GM12891 (cell line): ENCODE data around the gene USP1. TPM values are rescaled to one million over a fixed set of nuclear protein-coding genes. Genes with fewer than 3 reads are reported as not detected.

ENCODE experiments used
- DNase-seq: peaks from one replicate; pipeline ENCODE4 v3.0.0; 2011; ENCODE audit warnings: low spot score; ENCODE audit not compliant: insufficient read length
- FAIRE-seq: peaks from 2 replicates; lab custom pipeline; 2011; peaks lifted over from hg19 to GRCh38; lab: Jason Lieb, UNC
- PAX5 ChIP-seq: IDR thresholded peaks from 2 replicates; pipeline ENCODE4 v1.6.1; 2011; ENCODE audit warnings: low read length, moderate library complexity, mild to moderate bottlenecking; ENCODE audit not compliant: insufficient read depth, severe bottlenecking
- POLR2A ChIP-seq: IDR thresholded peaks from 2 replicates; pipeline ENCODE4 v1.6.1; 2011; ENCODE audit warnings: low read depth, low read length, control low read depth
- POLR2AphosphoS5 ChIP-seq: IDR thresholded peaks from 2 replicates; pipeline ENCODE4 v1.6.1; 2011; ENCODE audit warnings: low read depth, low read length, control low read depth
- POU2F2 ChIP-seq: IDR thresholded peaks from 2 replicates; pipeline ENCODE4 v1.6.1; 2011; ENCODE audit warnings: low read depth, mild to moderate bottlenecking, control low read depth, low read length, moderate library complexity
- SPI1 ChIP-seq: IDR thresholded peaks from 2 replicates; pipeline ENCODE4 v1.6.1; 2011; ENCODE audit warnings: low read depth, low read length, control low read depth
- TAF1 ChIP-seq: IDR thresholded peaks from 2 replicates; pipeline ENCODE4 v1.6.1; 2011; ENCODE audit warnings: low read depth, low read length, control low read depth
- polyA plus RNA-seq: library from polyadenylated mRNA; unstranded; fragments of >200 nt; gene quantifications from one replicate; pipeline ENCODE4 v1.2.1, GENCODE V29; 2012; ENCODE audit warnings: low read depth, missing spikeins, inconsistent platforms; ENCODE audit not compliant: missing spikeins

USP1 gene, protein sequence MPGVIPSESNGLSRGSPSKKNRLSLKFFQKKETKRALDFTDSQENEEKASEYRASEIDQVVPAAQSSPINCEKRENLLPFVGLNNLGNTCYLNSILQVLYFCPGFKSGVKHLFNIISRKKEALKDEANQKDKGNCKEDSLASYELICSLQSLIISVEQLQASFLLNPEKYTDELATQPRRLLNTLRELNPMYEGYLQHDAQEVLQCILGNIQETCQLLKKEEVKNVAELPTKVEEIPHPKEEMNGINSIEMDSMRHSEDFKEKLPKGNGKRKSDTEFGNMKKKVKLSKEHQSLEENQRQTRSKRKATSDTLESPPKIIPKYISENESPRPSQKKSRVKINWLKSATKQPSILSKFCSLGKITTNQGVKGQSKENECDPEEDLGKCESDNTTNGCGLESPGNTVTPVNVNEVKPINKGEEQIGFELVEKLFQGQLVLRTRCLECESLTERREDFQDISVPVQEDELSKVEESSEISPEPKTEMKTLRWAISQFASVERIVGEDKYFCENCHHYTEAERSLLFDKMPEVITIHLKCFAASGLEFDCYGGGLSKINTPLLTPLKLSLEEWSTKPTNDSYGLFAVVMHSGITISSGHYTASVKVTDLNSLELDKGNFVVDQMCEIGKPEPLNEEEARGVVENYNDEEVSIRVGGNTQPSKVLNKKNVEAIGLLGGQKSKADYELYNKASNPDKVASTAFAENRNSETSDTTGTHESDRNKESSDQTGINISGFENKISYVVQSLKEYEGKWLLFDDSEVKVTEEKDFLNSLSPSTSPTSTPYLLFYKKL
- 21.5 TPM for polyA plus RNA-seq

DNA sequence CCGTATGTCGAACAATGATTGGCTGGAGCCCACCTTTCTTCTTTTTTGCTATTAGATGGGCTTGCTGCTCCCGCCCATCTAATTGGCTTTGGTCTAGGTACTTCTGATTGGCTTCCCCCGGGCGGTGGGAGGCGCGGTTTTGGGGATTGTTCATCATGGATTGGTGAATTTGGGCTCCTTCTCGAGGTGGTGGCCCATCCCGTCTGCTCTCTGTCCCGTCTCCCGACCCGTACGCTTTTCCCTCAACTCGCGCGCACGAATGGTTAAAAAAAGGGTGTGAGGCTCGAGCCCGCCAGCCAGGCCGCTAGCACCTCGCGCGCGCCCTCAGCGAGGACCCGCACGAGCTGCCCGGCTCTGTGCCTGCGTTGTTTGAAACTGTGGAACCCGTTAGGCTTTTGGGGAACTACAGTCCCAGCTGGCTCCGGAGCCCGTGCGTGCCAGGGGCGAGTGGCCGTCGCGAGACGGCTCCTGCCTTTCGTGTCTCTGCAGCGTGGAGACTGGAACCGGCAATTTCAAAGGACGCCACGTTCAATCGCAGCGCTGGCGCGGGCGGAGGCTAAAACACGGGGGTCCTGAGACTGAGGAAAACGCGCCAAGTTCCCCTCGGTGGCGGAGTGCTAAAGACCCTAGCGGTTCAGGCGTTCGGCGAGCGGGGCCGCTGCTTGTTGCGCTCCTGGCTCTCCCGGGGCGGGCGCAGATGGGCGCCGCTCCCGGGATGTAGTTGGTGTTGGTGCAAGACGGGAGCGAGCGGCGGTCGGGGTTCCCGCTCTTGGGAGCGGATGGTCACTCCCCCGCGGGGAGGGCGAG lies at the start of gene USP1:
Gene USP1, plus strand, starts transcription at position 584 of the 807 bp plus-strand sequence. CDS start 2,819 bp downstream, outside the sequence.
- FAIRE-seq = peak; percentile 96

DNA sequence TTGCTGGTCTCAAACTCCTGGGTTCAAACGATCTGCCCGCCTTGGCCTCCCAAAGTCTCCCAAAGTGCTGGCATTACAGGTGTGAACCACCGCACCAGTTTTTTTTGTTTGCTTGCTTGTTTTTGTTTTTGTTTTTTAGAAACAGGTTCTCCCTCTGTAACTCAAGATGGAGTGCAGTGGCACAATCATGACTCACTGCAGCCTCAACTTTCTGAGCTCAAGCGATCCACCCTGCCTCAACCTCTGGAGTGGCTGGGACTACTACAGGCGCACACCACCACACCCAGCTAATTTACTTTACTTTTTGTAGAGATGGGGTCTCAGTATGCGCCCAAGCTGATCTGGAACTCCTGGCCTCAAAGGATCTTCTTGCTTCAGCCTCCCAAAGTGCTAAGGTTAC lies 47.3 kb upstream of the USP1 start:
- TF ChIP-seq POU2F2 = no peak
- no peak for TF ChIP-seq POLR2AphosphoS5
- TF ChIP-seq POLR2A = no peak
- no peak for TF ChIP-seq TAF1
- no peak for TF ChIP-seq SPI1
- DNase-seq = no peak
- FAIRE-seq = no peak

More for the DNA sequence above, at the start of gene USP1:
- peak; percentile 69 for DNase-seq
- no peak for TF ChIP-seq PAX5
- peak; percentile 77; the same call in 1 of the 2 replicates for TF ChIP-seq POLR2AphosphoS5
- no peak for TF ChIP-seq POU2F2
- 0 out of 2 replicates have a peak, but pooled peaks have one; percentile 50 for TF ChIP-seq TAF1
- peak; percentile 73 for TF ChIP-seq POLR2A
- TF ChIP-seq SPI1 = 0 out of 2 replicates have a peak, but pooled peaks have one; percentile 4

DNA sequence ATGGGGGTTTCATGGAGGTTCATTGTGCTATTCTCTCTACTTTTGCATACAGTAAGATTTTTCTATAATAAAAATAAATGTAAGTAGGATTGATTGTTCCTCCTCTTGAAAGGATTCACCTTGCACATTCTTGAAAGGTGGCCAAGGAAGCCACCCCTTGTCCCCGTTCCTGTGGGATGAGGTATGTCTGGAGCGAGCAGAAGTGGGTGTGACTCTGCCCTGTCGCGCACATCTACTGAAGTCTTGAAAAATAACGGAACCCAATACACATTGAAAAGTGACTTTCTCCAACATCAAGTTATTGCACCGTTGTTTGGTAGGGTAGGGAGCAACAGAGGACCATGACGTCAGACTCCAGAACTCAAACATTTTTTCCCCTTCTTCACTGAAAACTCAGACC lies 46.8 kb upstream of the USP1 start:
- DNase-seq (no peak), FAIRE-seq (no peak)
- TF ChIP-seq PAX5 (no peak), POLR2AphosphoS5 (no peak), SPI1 (no peak), POLR2A (no peak), TAF1 (no peak), POU2F2 (no peak)

DNA sequence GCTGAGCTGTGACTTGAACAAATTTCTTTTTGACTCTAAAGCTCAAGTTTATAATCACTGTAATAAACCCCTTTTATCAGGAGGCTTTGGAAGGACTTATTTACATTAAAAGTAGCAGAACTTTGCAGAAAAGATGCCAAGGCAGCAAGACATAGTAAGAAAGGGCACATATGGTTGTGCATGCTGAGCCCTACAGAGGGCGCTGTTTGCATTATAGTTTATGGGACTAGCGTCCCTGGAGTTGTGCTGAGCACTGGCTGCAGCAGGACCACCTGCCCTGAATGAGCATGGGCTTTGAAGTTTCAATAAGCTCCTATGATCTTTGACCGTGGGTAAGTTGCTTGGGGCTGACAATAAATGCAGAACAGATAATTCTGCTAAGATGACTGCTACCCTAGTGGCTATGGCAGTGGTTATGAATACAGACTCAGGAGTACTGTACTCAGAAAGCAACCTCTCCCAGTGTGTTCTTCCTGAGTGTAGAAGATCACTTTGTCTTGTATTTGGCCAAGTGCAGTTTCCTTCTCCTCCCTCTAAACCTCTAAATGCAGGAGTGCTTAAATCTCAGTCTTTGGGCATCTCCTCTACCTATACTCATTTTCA lies 45.4 kb upstream of the USP1 start:
- TF ChIP-seq PAX5 (no peak), POU2F2 (no peak), POLR2AphosphoS5 (no peak), POLR2A (no peak), SPI1 (no peak), TAF1 (no peak)
- FAIRE-seq = no peak
- DNase-seq = no peak

DNA sequence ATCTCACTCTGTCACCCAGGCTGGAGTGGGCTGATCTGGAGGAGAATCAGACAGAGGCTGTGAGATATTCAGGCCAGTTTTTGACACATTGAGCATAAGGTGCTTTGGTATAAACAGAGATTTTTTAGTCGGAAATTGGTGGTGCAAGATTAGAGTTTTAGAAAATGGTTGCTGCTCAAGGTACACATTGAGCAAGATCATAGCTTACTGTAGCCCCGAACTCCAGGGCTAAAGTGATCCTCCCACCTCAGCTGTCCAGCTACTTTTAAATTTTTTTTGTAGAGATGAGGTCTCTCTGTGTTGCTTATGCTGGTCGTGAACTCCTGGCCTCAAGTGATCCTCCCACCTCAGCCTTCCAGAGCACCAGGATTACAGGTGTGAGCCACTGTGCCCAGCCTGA lies 43.9 kb upstream of the USP1 start:
- FAIRE-seq = no peak

DNA sequence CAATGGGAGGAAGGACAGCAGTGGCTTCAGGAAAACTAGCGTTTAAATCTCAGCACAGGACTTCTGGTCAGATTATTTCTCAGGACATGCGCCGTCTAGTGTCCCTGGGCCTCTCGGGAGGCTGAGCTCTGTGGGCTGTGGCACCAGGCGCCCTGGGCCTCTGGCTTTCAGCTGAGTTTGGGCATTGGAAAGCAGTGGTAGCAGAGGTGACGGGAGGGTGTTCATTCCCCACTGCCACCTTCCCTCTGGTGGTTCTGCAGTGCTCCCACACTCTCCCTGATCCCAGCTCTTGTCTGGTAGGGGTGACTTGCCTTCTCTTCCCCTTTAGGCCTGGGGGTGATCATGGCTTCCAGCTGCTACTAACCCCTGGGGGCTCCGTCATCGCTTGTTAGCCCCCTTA lies 42.2 kb upstream of the USP1 start:
- DNase-seq (no peak), FAIRE-seq (no peak)
- no peak for TF ChIP-seq TAF1
- no peak for TF ChIP-seq PAX5
- no peak for TF ChIP-seq POLR2A
- TF ChIP-seq POU2F2 = no peak
- TF ChIP-seq POLR2AphosphoS5 = no peak
- TF ChIP-seq SPI1 = no peak

More for the DNA sequence above, 43.9 kb upstream of the USP1 start:
- DNase-seq = no peak
- TF ChIP-seq PAX5 (no peak), POU2F2 (no peak), POLR2AphosphoS5 (no peak), POLR2A (no peak), SPI1 (no peak), TAF1 (no peak)

DNA sequence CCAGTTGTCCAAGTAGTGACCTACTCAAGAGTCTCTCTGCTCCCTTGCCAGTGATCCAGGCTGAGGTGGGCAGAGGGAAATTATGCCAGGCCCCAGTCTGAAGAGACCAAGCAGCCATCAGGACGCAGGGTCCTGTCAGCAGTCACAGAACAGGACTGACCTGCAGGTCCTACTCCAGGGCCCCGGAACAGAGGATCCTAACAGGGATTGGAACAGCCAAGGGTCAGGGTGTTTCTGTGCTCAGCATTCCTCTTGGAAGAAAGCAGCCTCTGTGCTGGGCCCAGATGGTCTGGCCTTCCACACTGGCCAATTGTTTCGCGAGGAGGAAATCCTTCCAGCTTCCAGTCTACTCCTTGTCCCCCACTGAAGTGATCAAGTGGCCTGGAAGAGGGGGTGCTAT lies 41.6 kb upstream of the USP1 start:
- FAIRE-seq (no peak), DNase-seq (no peak)
- TF ChIP-seq POLR2AphosphoS5 = no peak
- TF ChIP-seq TAF1 = no peak
- no peak for TF ChIP-seq PAX5
- no peak for TF ChIP-seq POU2F2
- TF ChIP-seq POLR2A = no peak
- no peak for TF ChIP-seq SPI1

DNA sequence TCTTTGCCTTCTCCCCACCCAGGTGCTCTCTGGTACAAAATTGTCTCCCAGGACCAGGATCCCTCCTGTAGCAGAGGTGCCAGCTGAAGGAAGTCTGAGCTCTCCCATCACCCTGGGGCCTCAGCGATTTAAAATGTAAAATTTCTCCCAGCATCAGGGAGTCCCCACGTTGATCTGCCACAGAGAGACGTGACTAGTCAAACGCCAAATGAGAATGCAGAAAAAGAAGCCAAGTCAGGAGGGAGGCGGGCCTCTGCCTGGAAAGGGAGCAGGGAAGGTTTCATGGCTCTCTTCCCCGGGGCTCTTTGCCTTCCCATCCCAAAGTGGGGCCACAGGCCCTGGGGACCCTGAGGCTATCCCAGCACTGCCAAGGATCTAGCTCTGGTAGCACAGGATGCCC lies 40.0 kb upstream of the USP1 start:
- FAIRE-seq = no peak
- TF ChIP-seq POLR2AphosphoS5 (no peak), SPI1 (no peak), POU2F2 (no peak)
- DNase-seq = no peak

DNA sequence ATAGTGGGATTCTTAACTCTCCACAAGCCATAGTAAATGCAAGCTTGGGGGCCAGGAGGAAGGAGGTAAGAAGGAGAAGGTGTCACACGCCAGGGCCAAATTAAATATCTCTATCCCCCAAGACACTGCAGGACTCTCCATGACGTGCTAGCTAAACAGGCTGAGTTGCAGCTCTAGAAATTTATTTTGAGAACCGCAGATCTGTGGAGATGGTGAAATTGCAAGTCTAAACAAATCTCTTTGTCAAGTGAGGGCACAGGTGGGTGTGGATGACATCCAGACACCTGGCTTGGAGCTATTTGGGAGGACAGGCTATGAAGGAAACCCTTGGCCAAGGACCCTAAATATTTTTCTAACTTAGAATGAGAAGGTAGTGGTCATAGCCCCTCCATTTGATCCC lies 39.5 kb upstream of the USP1 start:
- FAIRE-seq (no peak), DNase-seq (no peak)
- TF ChIP-seq TAF1 (no peak), POLR2AphosphoS5 (no peak), SPI1 (no peak), POU2F2 (no peak), POLR2A (no peak), PAX5 (no peak)
